Islet of Langerhans (tissue), 1 donor: ENCODE data around the gene ATP9B.
"Not testable (repeated sequence)": the region's sequence is repeated elsewhere in the genome, so short reads cannot be mapped to it uniquely, and the experiment has no call there.

Experiments
- FAIRE-seq: peaks from one replicate; lab custom pipeline; 2011; peaks lifted over from hg19 to GRCh38; lab: Jason Lieb, UNC

ATP9B gene

DNA sequence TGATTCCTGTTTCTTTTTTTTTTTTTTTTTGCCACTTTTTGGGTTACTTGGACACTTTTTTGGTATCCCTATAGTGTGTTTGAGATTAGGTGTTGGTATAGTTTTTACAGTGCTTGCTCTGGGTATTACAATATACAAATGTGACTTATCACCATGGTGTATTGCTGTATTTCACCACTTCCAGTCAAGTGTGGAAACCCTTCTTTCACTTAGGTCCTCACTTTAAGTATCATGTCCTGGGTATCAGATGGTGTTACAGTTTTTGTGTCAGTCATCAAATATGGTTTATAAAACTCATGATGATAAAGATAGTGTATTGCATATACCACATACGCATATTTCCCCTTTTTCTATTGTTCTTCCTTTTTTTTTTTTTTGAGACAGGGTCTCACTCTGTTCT lies 1.8 kb downstream of the ATP9B start:
- FAIRE-seq: peak; percentile 82

DNA sequence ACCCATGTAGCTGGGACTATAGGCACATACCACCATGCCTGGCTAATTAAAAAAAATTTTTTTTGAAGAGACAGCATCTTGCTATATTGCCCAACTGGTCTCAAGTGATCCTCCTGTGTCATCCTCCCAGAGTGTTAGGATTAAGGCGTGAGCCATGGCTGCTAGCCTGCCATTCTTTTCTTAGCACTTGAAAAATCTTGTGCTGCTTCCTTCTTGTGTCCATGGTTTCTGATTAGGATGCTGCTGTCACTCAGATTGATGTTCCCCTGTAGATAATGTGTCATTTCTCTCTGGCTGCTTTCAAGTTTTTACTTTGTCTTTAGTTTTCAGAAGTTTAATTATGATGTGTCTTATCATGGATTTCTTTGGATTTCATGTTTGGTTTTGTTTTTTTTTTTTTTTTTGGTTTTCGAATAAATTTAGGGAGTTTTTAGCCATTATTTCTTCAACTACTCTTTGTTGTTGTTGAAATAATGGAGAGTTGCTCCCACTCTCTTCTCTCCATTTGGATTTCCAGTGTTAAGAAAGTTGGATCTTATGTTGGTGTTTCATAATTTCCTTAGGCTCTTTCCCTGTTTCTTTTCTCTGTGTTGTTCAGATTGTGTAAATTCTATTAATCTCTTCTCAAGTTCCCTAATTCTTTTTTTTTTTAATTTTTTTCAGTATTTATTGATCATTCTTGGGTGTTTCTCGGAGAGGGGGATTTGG lies 2.5 kb downstream of the ATP9B start:
- peak; percentile 45 for FAIRE-seq

DNA sequence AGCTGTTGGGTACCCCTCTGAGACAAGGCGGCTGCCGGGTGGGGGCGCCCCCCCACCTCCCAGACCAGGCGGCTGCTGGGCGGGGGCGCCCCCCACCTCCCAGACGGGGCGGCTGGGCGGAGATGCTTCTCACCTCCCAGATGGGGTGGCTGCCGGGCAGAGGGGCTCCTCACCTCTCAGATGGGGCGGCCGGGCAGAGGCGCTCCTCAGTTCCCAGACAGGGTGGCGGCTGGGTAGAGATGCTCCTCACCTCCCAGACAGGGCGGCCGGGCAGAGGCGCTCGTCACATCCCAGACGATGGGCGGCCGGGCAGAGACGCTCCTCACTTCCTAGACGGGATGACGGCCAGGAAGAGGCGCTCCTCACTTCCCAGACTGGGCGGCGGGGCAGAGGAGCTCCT lies 3.5 kb downstream of the ATP9B start:
- FAIRE-seq: not testable (repeated sequence)

DNA sequence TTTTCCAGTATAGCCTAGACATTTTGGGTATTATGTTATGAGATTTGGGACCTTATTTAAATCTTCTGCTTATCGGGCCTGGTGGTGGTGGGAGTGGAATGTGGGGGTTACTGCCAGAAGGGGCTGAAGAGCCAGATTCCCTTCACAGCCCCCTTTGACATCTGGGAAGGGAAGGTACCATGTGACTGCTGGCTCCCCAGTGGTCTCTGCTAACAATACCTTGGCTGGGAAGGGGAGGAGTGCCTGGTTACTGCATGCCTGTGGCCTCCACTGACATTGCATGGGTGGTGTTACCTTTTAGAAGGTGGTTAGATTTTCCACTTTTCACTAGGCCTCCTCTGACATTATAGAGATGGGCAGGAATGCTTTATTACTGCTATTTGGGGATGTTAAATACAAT lies 8.0 kb downstream of the ATP9B start:
- FAIRE-seq: no peak

DNA sequence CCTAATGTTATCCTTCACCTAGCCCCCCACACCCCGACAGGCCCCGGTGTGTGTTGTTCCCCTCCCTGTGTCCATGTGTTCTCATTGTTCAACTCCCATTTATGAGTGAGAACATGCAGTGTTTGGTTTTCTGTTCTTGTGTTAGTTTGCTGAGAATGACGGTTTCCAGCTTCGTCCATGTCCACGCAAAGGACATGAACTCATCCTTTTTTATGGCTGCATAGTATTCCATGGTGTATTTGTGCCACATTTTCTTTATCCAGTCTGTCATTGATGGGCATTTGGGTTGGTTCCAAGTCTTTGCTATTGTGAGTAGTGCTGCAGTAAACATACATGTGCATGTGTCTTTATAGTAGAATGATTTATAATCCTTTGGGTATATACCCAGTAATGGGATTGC lies 9.6 kb downstream of the ATP9B start:
- not testable (repeated sequence) for FAIRE-seq

DNA sequence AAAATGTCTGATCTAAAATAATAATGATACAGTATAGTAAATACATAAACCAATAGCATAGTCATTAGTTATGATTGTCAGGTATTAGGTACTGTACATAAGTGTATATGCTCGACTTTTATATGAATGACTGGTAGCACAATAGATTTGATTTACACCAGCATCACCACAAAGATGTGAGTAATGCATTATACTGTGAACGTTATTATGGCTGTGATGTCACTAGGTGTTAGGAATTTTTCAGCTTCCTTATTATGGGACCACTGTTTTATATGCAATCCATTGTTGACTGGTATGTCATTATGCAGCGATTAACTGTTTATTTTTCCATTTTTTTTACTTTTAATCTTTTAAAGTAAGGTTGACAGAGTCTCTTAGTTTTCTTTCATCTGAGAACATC lies 23.7 kb downstream of the ATP9B start:
- no peak for FAIRE-seq

DNA sequence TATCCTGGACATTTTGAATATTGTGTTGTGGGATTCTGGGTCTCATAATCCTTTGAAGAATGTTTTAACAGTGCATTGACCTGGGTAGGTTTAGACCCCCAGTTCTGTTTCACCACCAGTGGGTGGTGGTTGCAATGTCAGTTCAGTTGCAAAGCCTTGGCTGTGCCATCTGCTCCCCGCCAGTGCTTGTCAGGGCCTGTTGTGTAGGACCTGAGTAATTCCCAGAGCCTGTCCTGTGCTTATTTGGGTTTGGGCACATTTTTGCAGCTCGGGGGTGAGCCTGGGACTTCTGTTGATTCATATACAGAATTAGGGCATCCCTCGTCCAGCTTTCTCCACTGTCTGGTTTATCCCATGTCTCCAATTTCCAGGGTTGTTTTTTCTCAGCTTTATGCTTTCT lies 24.8 kb downstream of the ATP9B start:
- no peak for FAIRE-seq

DNA sequence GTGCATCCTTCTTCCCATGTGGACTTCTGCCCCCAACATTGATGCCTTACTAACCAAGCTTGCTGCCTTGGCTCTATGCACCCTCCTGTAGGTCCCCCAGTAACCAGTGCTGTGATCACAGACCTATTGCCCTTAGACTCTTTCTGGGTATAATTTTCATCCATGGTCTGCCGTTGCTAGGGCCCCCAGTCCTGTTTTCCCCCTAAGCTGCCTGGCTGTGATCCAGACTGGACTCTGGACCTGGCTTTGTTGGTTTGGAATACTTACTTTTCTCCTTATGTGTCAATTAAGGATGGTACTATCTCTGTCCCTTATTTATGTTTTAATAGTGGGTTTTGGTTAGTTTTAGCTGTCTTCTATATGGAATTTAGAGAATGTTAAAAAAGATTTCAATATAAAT lies 26.0 kb downstream of the ATP9B start:
- no peak for FAIRE-seq

DNA sequence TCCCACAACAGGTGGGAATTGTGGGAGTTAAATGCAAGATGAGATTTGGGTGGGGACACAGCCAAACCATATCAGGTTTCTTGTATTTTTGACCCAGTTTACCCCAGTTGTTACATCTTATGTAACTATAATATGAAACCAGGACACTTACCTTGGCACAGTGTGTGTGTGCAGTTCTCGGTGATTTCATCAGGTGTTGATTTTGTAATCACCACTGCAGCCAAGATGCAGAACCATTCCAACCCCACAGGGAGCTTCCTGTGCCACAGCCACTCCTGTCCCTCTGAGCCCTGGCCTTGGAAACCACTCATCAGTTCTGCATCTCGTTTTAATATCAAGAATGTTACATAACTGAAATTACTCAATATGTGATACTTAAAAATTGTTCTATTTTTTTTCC lies 31.8 kb downstream of the ATP9B start:
- FAIRE-seq: no peak

DNA sequence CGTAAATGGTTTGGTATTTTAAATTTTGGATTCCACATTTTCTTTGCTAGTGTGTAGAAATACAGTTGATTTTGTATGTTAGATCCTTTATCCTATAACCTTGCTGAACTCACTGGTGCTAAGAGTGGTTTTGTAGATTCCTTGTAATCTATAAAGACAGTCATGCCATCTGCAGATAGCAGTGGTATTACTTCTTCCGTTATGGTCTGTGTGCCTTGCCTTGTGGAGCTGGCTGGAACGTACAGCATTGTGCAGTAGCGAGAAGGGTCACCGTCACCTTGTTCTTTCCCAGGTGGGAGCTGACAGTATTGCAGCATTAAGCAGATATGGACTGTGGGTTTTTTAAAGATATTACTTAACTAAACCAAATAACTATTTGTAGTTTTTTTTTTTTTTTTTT lies 33.7 kb downstream of the ATP9B start:
- FAIRE-seq: no peak

DNA sequence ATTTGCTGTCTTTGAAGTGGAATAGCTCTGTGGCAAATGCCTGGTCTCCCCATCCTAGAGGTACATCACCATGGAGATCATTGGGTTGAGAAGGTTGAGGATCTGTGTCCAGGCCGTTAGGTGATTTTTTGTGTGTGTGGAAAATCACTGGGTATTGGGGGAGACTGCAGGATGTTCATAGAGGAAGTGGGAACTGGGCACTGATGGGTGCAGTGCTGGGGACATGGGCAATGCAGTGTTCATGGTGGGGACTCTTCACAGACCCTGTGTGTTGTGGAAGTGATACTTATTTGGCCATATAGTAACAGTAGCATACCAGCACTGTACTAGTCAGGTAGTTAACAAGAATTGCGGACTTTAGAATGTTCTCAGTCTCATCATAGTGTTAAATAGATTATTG lies 34.9 kb downstream of the ATP9B start:
- FAIRE-seq: no peak

DNA sequence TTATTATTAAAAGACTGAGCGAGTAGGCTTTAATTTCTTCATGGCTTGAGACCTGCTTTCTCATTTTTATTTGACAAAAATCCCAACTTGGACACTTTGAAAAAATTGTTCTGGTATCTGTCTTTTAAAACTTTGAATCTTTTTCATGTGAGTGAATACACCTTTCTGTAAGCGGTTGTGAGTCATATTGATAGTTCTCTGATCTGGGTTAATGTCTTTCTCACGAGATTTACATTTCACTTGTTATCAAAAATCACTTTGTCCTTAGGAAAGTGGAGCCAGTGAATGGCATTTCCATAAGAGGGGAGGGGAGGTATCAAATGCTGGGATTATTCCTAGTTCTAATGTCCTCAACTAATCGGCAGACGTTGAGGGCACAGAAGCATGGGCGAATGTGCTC lies 36.3 kb downstream of the ATP9B start:
- FAIRE-seq: no peak

DNA sequence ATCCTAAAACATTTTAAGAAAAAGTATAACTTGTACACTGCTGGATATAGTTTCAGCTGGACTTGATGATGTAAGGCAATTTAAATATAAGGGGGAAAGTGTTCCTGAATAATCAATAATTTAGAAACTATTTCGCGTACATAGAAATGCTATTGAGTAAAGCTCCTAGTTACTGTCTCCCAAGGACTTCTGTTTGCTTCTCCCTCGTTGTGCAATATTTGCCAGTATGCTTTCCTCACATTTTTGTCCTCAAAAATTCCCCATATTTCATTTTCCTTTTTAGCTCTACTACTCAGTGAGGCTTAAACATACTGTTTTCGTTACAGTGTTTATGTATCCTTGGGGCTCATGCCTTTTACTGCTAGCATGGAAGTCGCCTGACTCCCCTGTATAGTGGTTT lies 36.9 kb downstream of the ATP9B start:
- no peak for FAIRE-seq

DNA sequence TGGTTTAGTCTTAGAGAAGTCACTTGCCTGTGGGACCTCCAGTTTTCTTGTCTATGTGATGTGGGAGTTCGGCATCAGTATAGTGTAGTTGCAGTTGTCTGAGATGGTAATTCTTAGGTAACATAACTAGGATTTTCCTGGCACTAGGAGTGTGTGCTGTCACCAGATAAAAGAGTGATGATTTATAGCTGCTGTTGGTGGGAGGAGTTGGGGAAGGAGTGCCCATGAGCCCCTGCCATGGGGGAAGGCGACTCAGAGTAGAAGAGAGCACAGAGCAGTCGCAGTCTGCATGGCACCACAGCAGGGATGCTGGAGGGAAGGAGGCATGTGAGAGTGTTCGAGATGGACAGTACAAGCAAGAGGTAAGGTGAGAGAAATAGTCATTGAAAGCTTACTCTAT lies 38.7 kb downstream of the ATP9B start:
- no peak for FAIRE-seq

DNA sequence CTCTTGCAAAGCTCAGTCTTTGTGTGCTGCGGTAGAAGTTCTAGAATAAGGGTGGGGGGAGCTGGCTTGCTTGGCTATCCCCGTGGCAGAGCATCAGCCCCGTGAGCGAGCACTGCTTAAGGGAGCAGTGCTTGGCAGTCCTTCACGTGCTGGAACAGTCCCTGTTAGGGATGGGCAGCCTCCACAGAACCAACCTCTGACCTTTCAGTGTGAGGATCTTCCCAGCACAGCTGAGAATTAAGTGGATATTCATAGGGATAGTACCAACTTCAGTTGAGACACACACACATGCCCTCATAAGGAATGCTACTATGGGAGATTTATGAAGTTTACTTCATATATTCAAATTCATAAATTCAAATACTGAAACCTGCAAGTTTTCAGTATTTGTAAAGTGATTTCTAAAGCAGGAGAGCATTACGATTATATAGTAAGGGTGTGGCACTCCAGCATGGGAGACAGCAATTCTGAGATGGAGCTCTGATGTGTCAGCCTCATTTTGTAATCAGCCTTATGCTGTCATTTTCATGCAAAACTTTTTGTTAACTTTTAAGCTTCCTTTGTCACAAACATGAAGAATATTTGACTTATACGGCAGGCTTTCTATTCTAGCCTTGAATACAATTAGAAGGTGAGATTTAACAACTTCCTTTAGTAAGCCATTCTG lies 39.5 kb downstream of the ATP9B start:
- no peak for FAIRE-seq

DNA sequence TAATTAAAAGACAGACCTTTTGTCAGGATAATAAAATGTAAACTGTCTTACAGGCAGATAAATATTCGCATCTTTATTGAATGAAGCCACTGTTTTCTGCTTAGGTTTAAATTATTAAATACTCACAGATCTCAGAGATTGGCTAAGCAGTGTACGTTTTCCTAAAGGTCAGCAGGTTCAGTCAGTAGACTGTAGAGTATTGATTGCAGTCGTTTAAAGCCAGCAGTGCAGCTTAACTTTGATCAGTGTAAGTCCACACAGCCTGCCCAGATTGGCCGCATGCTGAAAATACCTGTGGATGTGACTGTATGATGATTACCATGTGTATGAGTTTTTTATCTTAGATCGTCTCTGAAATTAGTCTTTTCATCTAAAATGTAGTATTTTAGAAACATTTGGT lies 42.3 kb downstream of the ATP9B start:
- no peak for FAIRE-seq

DNA sequence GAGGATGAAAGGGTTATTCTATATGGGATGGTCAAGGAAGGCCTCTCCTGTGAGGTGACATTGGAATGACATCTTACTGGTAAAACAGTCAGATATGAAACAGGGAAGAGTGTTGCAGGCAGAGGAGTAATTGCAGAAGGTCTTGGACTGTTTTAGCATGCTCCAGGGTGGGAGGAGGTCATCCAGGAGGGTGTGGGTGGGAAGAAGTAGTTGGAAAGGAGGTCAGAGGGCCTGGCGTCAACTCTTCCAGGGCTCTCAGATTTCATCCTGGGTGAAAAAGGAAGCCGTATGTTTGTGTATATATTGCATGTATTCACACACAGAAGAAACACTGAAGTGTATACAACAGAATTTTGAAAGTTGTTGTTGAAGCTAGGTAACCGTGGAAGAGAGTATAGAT lies 48.2 kb downstream of the ATP9B start:
- no peak for FAIRE-seq

DNA sequence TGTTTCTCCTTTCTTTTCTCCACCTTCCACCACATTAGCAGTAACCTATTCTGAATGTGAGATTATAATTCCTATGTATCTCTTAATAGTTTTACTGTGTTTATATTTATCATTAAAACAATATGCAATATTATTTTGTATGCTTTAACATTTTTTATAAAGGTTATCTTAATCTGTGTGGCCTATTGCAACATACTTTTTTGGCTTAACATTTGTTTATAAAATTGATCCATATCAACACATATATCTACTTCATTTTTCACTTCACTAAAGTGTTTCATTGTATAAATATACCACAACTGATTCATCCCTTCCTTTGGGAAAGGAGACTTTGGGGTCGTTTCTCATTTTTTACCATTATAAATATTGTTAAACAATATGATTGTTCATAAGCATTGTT lies 48.6 kb downstream of the ATP9B start:
- peak; percentile 24 for FAIRE-seq

DNA sequence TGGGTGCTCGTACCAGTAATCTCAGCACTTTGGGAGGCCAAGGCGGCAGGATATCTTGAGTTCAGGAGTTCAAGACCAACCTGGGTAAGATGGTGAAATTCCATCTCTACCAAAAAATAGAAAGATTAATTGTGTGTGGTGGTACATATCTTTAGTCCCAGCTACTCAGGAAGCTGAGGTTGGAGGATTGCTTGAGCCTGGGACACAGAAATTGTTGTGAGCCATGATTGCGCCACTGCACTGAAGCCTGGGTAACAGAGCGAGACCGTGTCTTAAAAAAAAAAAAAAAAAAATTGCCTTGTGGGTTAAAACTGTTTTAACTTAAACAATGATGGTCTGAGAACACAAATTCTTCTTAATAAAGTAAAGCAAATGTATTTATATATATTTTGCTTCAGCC lies 49.6 kb downstream of the ATP9B start:
- no peak for FAIRE-seq

DNA sequence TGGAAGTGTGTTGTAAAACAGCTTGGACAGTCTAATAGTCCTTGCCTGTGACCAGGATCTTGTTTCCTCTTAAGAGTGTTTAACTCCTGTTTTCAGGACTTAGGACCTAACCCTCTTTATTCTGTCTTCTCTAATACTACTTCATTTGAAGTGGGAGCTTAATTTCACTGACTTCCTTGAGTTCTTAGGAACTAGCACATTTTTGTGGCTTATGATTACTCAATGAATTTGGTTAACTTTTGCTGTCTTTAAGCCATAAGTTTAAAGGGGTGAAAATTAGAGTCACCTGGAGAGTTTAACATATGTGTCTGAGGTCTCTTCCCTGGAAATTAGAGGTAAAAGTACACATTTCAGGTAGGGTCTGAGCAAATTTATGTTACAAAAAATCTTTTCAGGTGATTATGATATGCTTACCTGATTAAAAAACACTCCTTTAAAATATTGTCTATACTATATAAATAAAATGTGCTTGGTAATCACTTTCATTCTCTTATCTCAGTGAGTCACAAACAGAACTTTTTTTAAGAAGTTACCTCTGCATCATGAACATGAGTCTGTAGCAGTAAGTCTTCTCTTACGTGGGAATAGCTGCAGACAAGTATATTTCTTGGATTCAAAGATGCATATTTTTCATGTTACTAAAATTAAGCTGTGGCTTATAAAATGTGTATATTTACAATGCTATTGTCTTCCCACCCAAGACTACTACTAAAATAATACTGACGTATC lies 52.7 kb downstream of the ATP9B start:
- peak; percentile 27 for FAIRE-seq

DNA sequence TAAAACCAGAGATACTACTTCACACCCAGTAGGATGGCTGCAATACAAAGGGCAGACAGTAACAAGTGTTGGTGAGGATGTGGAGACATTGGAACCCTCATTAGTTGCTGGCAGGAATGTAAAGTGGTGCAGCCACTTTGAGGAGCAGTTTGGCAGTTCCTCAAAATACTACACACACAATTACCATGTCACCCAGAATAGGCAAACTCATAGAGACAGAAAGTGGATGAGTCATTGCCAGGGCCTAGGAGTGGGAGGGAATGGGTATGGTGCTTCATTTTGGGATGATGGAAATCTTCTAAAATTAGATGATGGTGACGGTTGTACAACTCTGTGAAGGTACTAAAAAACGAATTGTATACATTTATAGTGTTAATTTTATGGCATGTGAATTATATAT lies 54.8 kb downstream of the ATP9B start:
- no peak for FAIRE-seq

DNA sequence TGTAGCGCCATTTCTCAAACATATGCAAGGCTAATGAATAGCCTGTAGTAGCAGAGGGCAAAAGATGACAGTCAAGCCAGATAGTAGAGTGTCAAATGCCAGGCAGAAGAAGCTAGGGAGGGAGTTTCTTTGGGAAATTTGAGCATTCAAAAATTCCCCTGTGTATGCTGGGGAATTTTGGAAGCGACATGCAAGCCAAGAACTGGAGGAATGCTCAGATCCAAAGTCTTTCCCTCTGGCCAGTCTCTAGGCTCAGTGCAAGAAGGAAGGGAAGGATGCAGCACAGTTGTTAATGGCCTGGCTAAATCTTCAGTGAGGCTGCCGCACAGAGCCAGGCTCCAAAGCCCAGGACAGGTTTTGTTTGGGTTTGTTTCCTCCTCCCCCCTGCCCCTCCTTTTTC lies 59.9 kb downstream of the ATP9B start:
- FAIRE-seq: no peak

DNA sequence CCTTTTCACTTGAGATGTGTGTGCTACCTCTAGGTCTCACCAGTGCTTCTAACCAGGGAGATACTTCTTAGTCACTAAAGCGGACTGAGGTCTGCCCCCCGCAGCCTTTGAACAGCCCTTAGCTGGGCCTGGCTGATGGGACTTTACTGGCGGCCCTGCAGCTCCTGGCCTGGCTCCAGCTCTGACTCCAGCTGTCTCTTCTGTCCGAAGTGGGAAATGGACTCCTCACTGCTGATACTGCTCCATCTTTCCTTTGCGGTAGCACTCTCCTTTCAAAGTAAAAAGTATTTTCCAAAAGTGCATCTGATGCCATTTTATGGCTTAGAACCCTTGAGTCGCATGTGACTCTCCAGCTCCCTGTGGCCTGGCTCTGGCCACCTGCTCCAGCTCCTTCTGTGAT lies 64.5 kb downstream of the ATP9B start:
- no peak for FAIRE-seq

DNA sequence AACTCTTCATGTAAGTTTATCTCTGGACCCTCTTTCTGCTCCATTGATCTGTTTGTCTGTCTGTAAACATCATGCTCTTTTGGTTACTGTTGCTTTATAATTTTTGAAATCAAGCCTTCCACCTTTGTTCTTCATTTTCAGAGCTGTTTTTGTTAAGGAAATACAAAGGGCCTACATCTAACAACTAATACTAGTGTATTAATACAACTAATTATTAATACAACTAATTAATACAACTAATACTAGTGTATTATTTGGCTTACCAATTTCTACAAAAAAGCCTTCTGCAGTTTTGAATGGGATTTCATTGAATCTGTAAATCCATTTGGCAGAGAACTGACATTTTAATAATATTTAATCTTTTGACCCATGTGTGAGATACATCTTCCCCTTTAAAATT lies 66.7 kb downstream of the ATP9B start:
- FAIRE-seq: no peak
